Right lobe of liver (tissue), 4 donors: ENCODE data around the gene NCKAP5.

ENCODE experiments used
- CTCF ChIP-seq, 4 donors: fragments of 200-600 bp in 3 of 4; fragments of 450-650 bp in 1 of 4; IDR thresholded peaks; one replicate each; pipeline versions ENCODE4 v1.5.1 to v1.8.0; 2016 to 2022; ENCODE audit warnings: antibody characterized with exemption in 4 of 4, mild to moderate bottlenecking in 2 of 4
- POLR2A ChIP-seq: fragments of 450-650 bp; IDR thresholded peaks from one replicate; pipeline ENCODE4 v1.6.1; 2017; ENCODE audit warnings: antibody characterized with exemption, mild to moderate bottlenecking
- donor health status: DM: no; HTN: no; CAD: no.
- donor health status: DM: no; HTN: no; CAD: no.
- donor health status: DM: no; HTN: yes; CAD: no.

- TF ChIP-seq CTCF (IDR thresholded peaks at IDR 0.05) (no peak), POLR2A (no peak)
These were observed 778.0 kb downstream of the NCKAP5 start for GRCh38 chr2:132790207-132790785.
